Stimulated activated CD4-positive, alpha-beta T cell treated with anti-CD3 and anti-CD28 coated beads, Interleukin-1b, Interleukin-23, amount 100 ng/mL, for 48 hours (primary cell): Measurements from ENCODE around the gene CLCF1.

Source experiments
- DNase-seq: peaks from one replicate; pipeline ENCODE4 v3.0.0-alpha.2; 2020

The CLCF1 gene

GRCh38 chr11:67373648-67374570 lies 511 bp upstream of the CLCF1 start:
- DNase-seq = peak; percentile 40

GRCh38 chr11:67372321-67372992 lies 941 bp downstream of the CLCF1 start:
- DNase-seq = no peak

GRCh38 chr11:67371911-67372320 lies 1.5 kb downstream of the CLCF1 start:
- DNase-seq = no peak

GRCh38 chr11:67371189-67371910 lies 2.0 kb downstream of the CLCF1 start:
- no peak for DNase-seq

- no peak for DNase-seq
Measured at GRCh38 chr11:67370351-67371076, 2.9 kb downstream of the CLCF1 start.

- DNase-seq = no peak
Measured at GRCh38 chr11:67369801-67370284, 3.6 kb downstream of the CLCF1 start.

- no peak for DNase-seq
Measured at GRCh38 chr11:67369275-67369674, 4.1 kb downstream of the CLCF1 start.

- DNase-seq = no peak
Measured at GRCh38 chr11:67368621-67369020, 4.8 kb downstream of the CLCF1 start.

- no peak for DNase-seq
Measured at GRCh38 chr11:67367761-67368227, 5.6 kb downstream of the CLCF1 start.

- DNase-seq = no peak
Measured at GRCh38 chr11:67366961-67367760, 6.2 kb downstream of the CLCF1 start.

- DNase-seq = no peak
Measured at GRCh38 chr11:67366546-67366945, 6.9 kb downstream of the CLCF1 start.

- no peak for DNase-seq
Measured at GRCh38 chr11:67365736-67366444, 7.5 kb downstream of the CLCF1 start.

- DNase-seq = no peak
Measured at GRCh38 chr11:67364783-67365722, 8.3 kb downstream of the CLCF1 start.

GRCh38 chr11:67364169-67364568 lies 9.2 kb downstream of the CLCF1 start:
- no peak for DNase-seq

- no peak for DNase-seq
Measured at GRCh38 chr11:67357831-67358670, 15.3 kb downstream of the CLCF1 start.

GRCh38 chr11:67356864-67357561 lies 16.4 kb downstream of the CLCF1 start:
- peak; percentile 70 for DNase-seq

GRCh38 chr11:67356387-67356863 lies 17.0 kb downstream of the CLCF1 start:
- no peak for DNase-seq
